Brain microvascular endothelial cell (primary cell): ENCODE data around the gene LPCAT2.

Source experiments
- DNase-seq: peaks from one replicate; pipeline ENCODE4 v3.0.0-alpha.2; 2020
- H3K27ac ChIP-seq: fragments of 250-450 bp; sonication (Bioruptor Pico); 2 replicates; pipeline ENCODE4 v1.5.1; 2020; ENCODE audit warnings: mild to moderate bottlenecking, moderate library complexity
- H3K27me3 ChIP-seq: fragments of 250-450 bp; sonication (Bioruptor Pico); replicated peaks from 2 replicates; pipeline ENCODE4 v1.5.1; 2020; ENCODE audit warnings: mild to moderate bottlenecking
- H3K36me3 ChIP-seq: fragments of 250-450 bp; sonication (Bioruptor Pico); replicated peaks from 2 replicates; pipeline ENCODE4 v1.5.1; 2020; ENCODE audit warnings: mild to moderate bottlenecking
- H3K4me3 ChIP-seq: 2 replicates; pipeline ENCODE4 v1.5.1; 2011; ENCODE audit warnings: low read depth, mild to moderate bottlenecking, control low read depth, low read length, moderate library complexity
- CTCF ChIP-seq: IDR thresholded peaks from 2 replicates; pipeline ENCODE4 v1.5.1; 2011; ENCODE audit warnings: low read depth, mild to moderate bottlenecking, moderate library complexity, low read length, control low read depth, inconsistent platforms; ENCODE audit errors: missing control alignments
- in situ Hi-C: cut with HindIII; loops from 2 replicates; pipeline ENCODE4 v1.10.0; 2017; ENCODE audit warnings: low sequenced_read_pairs, low pct_ligation_motif_present

LPCAT2 gene

GRCh38 chr16:55623640-55624039 lies 114.8 kb downstream of the LPCAT2 start:
- no peaks in the 10 kb centered on the region for H3K27me3 ChIP-seq
- H3K36me3 ChIP-seq: no peaks in the 10 kb centered on the region
- in situ Hi-C loops: no loop called here
- DNase-seq: no peak
- H3K27ac ChIP-seq: no peak overlapping the region
- no peak for TF ChIP-seq CTCF
- no peak overlapping the region for H3K4me3 ChIP-seq

GRCh38 chr16:55624696-55625095 lies 115.8 kb downstream of the LPCAT2 start:
- no peak overlapping the region for H3K27ac ChIP-seq
- no peak for TF ChIP-seq CTCF
- DNase-seq: no peak
- no peaks in the 10 kb centered on the region for H3K36me3 ChIP-seq
- H3K4me3 ChIP-seq: no peak overlapping the region
- in situ Hi-C loops: no loop called here
- no peaks in the 10 kb centered on the region for H3K27me3 ChIP-seq

DNA sequence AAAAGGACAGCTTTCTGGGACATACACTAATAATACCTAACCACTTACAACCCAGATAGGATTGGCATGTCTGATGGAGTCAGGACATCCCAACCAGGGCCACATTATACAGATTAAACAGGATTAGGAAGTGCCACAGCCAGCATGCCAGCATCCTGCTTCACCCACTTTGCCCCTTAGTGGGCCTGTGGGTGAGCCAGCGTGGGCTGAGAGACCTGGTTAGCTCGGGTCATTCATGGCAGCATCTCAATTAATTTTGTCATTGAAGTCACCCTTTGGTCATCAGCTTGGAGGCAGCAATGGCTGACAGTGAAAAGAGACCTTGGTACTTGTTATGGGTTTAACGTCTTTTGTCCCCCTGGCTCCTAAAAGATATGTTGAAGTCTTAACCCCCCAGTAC lies 117.0 kb downstream of the LPCAT2 start:
- H3K27me3 ChIP-seq: no peaks in the 10 kb centered on the region
- in situ Hi-C loops: no loop called here

GRCh38 chr16:55628306-55628968 lies 119.6 kb downstream of the LPCAT2 start:
- in situ Hi-C loops: no loop called here
- no peak for TF ChIP-seq CTCF
- Histone ChIP-seq H3K27ac (no peak overlapping the region), H3K27me3 (no peaks in the 10 kb centered on the region), H3K36me3 (no peaks in the 10 kb centered on the region), H3K4me3 (no peak overlapping the region)
- no peak for DNase-seq

More for the DNA sequence above, 117.0 kb downstream of the LPCAT2 start:
- no peaks in the 10 kb centered on the region for H3K36me3 ChIP-seq
- no peak for TF ChIP-seq CTCF
- H3K4me3 ChIP-seq: no peak overlapping the region
- DNase-seq: no peak
- H3K27ac ChIP-seq: no peak overlapping the region

DNA sequence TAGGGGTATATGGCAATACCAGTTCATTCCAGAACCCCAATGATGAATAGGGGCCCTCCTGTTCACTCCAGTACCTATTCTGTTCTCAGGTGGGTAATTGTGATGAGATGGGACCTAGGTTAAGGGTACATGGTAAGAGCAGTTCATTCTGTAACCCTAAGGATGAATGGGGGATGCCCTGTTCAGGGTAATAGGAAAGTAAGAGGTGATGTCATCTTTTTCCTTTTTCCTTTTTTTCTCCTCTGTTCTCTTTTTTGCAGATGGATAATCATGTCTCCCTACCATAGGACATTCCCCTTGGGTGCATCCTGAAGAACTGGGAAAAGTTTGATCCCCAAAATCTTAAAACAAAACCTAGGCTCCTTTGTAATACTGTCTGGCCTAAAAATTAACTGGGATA lies 121.9 kb downstream of the LPCAT2 start:
- DNase-seq: no peak
- Histone ChIP-seq H3K27me3 (no peaks in the 10 kb centered on the region), H3K36me3 (no peaks in the 10 kb centered on the region), H3K4me3 (no peak overlapping the region), H3K27ac (no peak overlapping the region)
- in situ Hi-C loops: no loop called here
- no peak for TF ChIP-seq CTCF

DNA sequence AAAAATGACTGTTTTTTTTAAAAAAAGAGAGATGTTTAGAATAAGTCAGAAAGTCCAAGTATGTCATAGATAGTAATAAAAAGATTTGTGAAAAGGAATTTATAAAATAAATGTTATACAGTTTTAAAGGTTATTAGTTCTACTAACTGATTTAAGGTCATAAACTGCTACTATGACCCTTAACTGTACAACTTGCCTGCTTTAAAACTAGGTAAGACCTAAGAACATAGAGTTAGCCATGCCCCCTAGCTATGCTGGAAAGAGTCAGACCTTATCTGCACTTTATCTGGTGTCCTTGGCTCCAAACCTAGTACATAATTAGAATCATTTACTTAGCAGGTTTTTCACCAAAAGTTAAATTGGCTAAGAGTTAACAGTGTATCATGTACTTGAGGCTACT lies 123.4 kb downstream of the LPCAT2 start:
- Histone ChIP-seq H3K27ac (no peak overlapping the region), H3K27me3 (no peaks in the 10 kb centered on the region), H3K4me3 (no peak overlapping the region), H3K36me3 (no peaks in the 10 kb centered on the region)
- TF ChIP-seq CTCF: no peak
- no peak for DNase-seq
- in situ Hi-C loops: no loop called here
